HG03159 (cell line): ENCODE measurements around the gene DRD5.

Source experiments
- ATAC-seq: cut with Tn5 transposase; IDR thresholded peaks from one replicate; pipeline ENCODE4 v1.9.1; 2021; ENCODE audit warnings: mild to moderate bottlenecking, moderate library complexity; ENCODE audit not compliant: unreplicated experiment

The DRD5 gene

DNA sequence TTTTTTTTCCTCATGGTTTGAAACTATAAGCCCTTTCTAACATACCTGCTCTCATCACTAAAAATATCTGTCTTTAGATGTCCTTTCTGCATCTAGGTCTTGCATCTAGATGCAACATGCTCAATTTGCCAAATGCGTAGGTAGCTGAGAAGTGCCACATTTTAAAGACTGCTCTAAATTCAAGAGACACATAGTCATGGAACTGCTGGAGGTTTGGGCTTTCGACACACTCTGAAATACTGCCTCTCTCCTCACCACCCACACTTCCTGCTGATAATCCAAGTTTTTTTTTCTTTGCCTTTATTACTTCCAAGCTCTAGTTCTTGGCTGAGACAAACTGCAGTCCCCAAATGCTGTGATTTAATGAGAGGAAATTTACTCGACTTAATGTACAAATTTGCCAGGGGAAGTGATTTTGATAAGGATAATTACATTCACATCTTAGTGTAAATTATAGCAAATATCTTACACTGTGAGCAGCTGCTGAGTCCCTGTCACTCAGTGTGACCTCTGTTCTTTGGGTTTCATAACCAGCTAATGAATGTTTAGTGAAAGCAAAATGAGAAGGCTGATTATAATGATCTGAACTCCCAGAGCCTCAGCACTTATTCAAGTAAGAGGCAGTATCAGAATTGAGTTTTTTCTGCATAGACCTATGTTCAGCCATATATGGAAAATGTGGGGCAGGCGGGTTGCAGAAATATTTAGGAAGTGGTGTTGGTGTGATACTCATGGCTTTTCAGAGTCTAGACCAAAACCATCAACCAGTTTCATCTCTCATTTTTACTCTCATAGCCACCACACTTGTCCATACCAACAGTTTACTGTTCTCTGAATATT is 31.3 kb downstream of the DRD5 start:
- ATAC-seq: peak; percentile 86

DNA sequence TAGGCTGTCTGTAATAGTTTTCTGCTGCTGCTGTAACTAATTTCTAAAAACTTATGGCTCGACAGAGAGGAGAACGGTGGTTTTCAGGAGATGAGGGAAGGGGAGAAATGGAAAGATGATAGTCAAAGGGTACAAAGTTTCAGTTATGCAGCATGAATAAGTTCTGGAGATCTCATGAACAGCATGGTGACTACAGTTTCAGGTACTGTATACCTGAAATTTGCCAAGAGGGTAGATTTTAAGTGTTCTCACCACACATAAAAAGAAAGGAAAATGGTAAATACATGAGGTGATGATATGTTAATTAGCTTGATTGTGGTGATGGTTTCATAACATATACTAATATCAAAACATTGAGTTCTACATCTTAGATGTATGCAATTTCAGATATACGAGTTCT is 34.9 kb downstream of the DRD5 start:
- no peak for ATAC-seq

DNA sequence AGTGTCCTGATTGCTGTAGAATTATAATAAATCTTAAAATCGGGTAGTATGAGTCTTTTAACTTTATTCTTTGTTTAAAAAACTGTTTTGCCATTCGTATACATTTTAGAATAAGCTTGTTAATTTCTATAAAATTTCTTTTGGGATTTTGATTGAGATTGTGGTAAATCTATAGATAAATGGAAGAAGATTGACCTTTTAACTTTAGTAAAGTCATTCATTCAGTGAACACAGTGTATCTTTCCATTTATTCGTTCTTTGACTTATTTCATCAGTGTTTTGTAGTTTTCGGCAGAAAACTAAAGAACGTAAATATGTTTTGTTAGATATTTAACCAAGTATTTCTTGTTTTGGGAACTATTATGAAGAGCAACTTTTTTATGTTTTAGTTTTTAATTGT is 38.9 kb downstream of the DRD5 start:
- no peak for ATAC-seq

DNA sequence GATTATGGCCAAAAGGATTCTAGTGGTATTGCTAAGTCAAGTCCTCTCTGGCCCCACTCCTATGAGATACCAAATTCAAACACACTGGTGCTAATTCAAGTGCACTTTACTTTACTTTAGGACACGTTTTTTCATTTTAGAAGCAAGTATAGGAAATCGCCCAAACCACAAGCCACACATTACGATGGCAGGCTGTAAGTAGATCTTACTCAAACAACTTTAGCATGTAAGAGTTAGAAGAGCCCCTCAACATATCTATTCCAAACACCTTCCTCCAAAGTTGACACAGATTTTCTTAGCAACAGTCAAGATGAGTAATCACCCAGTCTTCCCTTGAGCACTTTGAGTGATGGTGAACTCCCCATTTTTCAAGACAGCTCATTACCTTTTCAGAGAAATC is 43.6 kb downstream of the DRD5 start:
- ATAC-seq: no peak

DNA sequence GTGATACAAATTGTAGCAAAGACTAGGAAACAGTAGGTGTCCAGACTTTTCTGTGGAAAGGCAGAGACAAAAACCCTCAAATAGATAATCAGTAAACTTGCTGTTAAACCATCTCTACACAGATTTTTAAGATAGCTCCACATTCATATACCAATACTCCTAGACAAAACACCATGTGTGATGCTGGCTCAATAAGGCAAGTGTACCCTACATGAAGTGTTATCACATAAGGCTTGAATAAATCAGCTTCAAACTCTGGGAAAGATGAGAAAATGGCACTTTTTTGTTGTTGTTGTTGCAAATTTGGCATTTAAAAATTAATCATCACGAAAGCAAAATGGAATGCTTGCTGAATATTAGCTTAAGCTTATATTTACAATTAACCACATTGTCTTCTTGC is 45.1 kb downstream of the DRD5 start:
- ATAC-seq: no peak

DNA sequence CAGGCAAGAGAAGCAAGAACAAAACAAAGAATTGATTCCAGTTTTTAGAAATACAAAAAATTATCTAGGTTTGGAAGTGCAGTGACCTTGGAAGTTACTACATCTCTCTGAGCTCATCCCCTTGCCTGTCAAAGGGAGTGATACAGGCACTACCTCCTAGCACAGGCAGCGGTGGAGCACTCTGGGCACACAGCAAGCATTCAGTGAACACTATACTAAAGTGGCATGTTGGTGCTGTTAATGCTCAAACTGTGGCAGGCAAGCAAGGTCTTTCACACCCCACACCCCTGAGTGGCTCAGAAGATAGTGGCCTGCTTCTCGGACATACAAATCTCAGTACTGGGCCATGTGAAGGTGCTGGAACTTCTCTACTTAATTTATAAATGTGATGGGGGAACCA is 51.2 kb downstream of the DRD5 start:
- no peak for ATAC-seq

DNA sequence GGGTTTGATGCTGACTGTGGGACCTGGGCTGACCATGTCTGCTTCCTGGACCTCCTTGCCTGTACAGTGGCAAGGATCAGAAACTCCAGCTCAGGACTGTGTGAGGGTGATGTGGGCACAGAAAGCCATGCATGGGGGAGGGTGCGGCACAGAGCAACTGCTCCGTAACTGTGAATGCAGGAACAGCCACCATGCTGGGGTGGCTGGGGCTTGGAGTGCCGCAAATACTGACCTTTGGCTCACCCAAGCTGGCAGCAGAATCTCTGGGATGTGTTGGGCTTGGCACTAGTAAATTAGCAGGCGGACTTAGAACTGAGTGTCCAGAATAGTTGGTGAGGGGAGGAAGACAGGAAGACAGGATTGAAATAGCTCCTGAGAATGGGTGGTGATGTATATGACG is 52.0 kb downstream of the DRD5 start:
- no peak for ATAC-seq
